Measurements from ENCODE around the gene MED16. TPM values are rescaled to one million over a fixed set of nuclear protein-coding genes. Genes with fewer than 3 reads are reported as not detected.
A peak's percentile ranks its signal among the peaks of the same experiment; 100 is the strongest.

MED16 gene
- total and polyA plus RNA-seq, 2 of the 13 experiments (the other 11 are each of a cell fraction or from before 2014, with no cell fraction given), result 13.3 to 14.8 TPM

- no peak for TF ChIP-seq REXO4 (CRISPR knock-in tag; IDR thresholded peaks at IDR 0.05; ENCODE audit: borderline replicate concordance)
- TF ChIP-seq KMT2A (CRISPR knock-in tag; IDR thresholded peaks at IDR 0.05), result no peak
- no peak for TF ChIP-seq HOXA7 (CRISPR knock-in tag; IDR thresholded peaks at IDR 0.05)
- no peak for TF ChIP-seq ZSCAN31 (CRISPR knock-in tag; IDR thresholded peaks at IDR 0.05; ENCODE audit: low read depth)
- peak; percentile 59 for TF ChIP-seq HNF4A (CRISPR knock-in tag; IDR thresholded peaks at IDR 0.05)
- no peak for TF ChIP-seq NBN (conservative IDR thresholded peaks at IDR 0.05)
- no peak for TF ChIP-seq AFF4 (CRISPR knock-in tag; IDR thresholded peaks at IDR 0.05)
- TF ChIP-seq THRA (CRISPR knock-in tag; IDR thresholded peaks at IDR 0.05; ENCODE audit: borderline replicate concordance), result peak; percentile 22; the same call in 1 of the 2 replicates
- no peak for TF ChIP-seq ZNF619 (CRISPR knock-in tag; IDR thresholded peaks at IDR 0.05)
- TF ChIP-seq MEF2D (CRISPR knock-in tag; IDR thresholded peaks at IDR 0.05), result no peak
- TF ChIP-seq ZNF770 (CRISPR knock-in tag; IDR thresholded peaks at IDR 0.05), result no peak
- TF ChIP-seq FOXO4 (CRISPR knock-in tag; conservative IDR thresholded peaks at IDR 0.05), result no peak
- TF ChIP-seq ZKSCAN8 (CRISPR knock-in tag; IDR thresholded peaks at IDR 0.05; ENCODE audit: borderline replicate concordance), result no peak
- TF ChIP-seq ZNF121 (CRISPR knock-in tag; IDR thresholded peaks at IDR 0.05), result no peak
- no peak for TF ChIP-seq CHD4 (IDR thresholded peaks at IDR 0.05; ENCODE audit: borderline replicate concordance, low read length)
- no peak for TF ChIP-seq CBFB (CRISPR knock-in tag; IDR thresholded peaks at IDR 0.05)
- no peak for TF ChIP-seq NCOA1 (CRISPR knock-in tag; IDR thresholded peaks at IDR 0.05)
- no peak; the same call in 1 of the 2 replicates for TF ChIP-seq ZFY (CRISPR knock-in tag; IDR thresholded peaks at IDR 0.05)
- no peak for TF ChIP-seq NR2F1 (CRISPR knock-in tag; IDR thresholded peaks at IDR 0.05)
- no peak for TF ChIP-seq EEA1 (CRISPR knock-in tag; IDR thresholded peaks at IDR 0.05; ENCODE audit: borderline replicate concordance)
- no peak for TF ChIP-seq MIXL1 (CRISPR knock-in tag; IDR thresholded peaks at IDR 0.05)
Observed at GRCh38 chr19:926589-927350, 33.8 kb upstream of the MED16 start (continued).
